HAP-1 (cell line): ENCODE data around the gene ZNF664.

Experiments
- DNase-seq, 2 experiments: peaks; one replicate each; pipeline ENCODE4 v3.0.0-alpha.2; 2016 to 2020; ENCODE audit warnings: low spot score in 2 of 2
- H3K27me3 ChIP-seq: fragments of 250-450 bp; sonication (Bioruptor Pico); 2 replicates; pipeline ENCODE4 v1.5.1; 2020; ENCODE audit warnings: low read depth, mild to moderate bottlenecking, moderate library complexity
- H3K36me3 ChIP-seq: fragments of 250-450 bp; sonication (Bioruptor Pico); replicated peaks from 2 replicates; pipeline ENCODE4 v1.5.1; 2020; ENCODE audit warnings: mild to moderate bottlenecking
- H3K4me1 ChIP-seq: fragments of 250-450 bp; sonication (Bioruptor Pico); 2 replicates; pipeline ENCODE4 v1.5.1; 2020; ENCODE audit warnings: mild to moderate bottlenecking
- H3K4me3 ChIP-seq: fragments of 250-450 bp; sonication (Bioruptor Pico); 2 replicates; pipeline ENCODE4 v1.5.1; 2020; ENCODE audit warnings: mild to moderate bottlenecking, moderate library complexity
- H3K9me3 ChIP-seq: fragments of 250-450 bp; sonication (Bioruptor Pico); 2 replicates; pipeline ENCODE4 v1.5.1; 2020; ENCODE audit warnings: mild to moderate bottlenecking, moderate library complexity
- in situ Hi-C: fragments of 300-500 bp; cut with MboI; formaldehyde crosslinking; loops from 3 replicates; pipeline ENCODE4 v1.14.3; 2020; ENCODE audit warnings: low sequenced_read_pairs, inconsistent platforms, mixed read lengths

The ZNF664 gene

GRCh38 chr12:123958876-123959275 is 14.1 kb upstream of the ZNF664 start:
- no peaks in the 10 kb centered on the region for H3K4me1 ChIP-seq
- H3K27me3 ChIP-seq, result no peaks in the 10 kb centered on the region
- in situ Hi-C loops, result no loop called here
- no peaks in the 10 kb centered on the region for H3K9me3 ChIP-seq
- no peak for DNase-seq
- H3K4me3 ChIP-seq, result no peak overlapping the region
- H3K36me3 ChIP-seq, result no peaks in the 10 kb centered on the region

- DNase-seq, result no peak
- Histone ChIP-seq H3K27me3 (no peaks in the 10 kb centered on the region), H3K4me1 (no peaks in the 10 kb centered on the region), H3K36me3 (no peaks in the 10 kb centered on the region), H3K9me3 (no peaks in the 10 kb centered on the region), H3K4me3 (no peak overlapping the region)
- in situ Hi-C loops, result no loop called here
These were observed 12.8 kb upstream of the ZNF664 start for GRCh38 chr12:123960029-123960735.

DNA sequence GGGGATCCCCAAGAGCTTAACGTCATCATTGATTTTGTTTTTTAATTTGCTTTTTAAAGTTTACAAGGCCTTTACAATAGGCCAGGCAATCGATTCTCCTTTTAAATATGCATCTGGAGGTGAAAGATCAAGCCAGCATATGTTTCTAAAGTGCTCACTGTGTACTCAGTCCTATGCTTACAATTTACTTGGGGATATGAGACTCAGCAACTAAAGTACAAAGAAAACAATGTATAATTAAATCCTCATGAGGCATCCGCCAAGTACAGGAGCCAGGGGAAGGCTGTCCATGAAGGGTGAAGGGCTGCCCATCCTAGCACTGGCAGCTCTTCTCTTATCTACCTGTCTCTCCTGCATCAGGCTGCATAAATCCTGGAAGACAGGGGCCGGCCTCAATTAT is 12.2 kb upstream of the ZNF664 start:
- Histone ChIP-seq H3K4me3 (no peak overlapping the region), H3K36me3 (no peaks in the 10 kb centered on the region), H3K4me1 (no peaks in the 10 kb centered on the region), H3K27me3 (no peaks in the 10 kb centered on the region), H3K9me3 (no peaks in the 10 kb centered on the region)
- in situ Hi-C loops, result no loop called here
- no peak for DNase-seq

GRCh38 chr12:123961585-123962345 is 11.2 kb upstream of the ZNF664 start:
- Histone ChIP-seq H3K27me3 (no peaks in the 10 kb centered on the region), H3K4me3 (no peak overlapping the region), H3K36me3 (no peaks in the 10 kb centered on the region), H3K9me3 (no peaks in the 10 kb centered on the region), H3K4me1 (no peaks in the 10 kb centered on the region)
- in situ Hi-C loops, result no loop called here
- no peak for DNase-seq

DNA sequence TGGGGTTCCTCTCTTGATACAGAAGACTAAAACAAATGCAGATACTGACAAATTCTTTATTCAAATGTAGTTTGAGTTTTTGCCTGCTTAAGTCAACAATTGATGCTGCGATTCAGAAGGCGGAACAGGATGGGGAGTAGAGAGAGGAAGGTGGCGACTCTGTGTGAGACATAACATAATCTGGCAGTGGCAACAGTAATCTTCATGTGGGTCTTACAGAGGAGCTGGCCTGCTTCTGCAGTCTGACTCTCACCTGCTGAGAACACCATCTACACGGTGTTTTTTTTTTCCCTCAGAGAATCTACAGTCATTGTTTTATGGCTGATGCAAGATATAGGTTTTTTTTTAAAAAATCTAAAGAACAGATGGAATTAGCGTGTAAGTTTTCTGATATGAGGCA is 10.5 kb upstream of the ZNF664 start:
- DNase-seq, result no peak
- no peaks in the 10 kb centered on the region for H3K9me3 ChIP-seq
- H3K4me3 ChIP-seq, result no peak overlapping the region
- in situ Hi-C loops, result no loop called here
- no peaks in the 10 kb centered on the region for H3K27me3 ChIP-seq
- no peaks in the 10 kb centered on the region for H3K4me1 ChIP-seq
- H3K36me3 ChIP-seq, result no peaks in the 10 kb centered on the region

- Histone ChIP-seq H3K4me3 (no peak overlapping the region), H3K36me3 (no peaks in the 10 kb centered on the region), H3K27me3 (no peaks in the 10 kb centered on the region), H3K9me3 (no peaks in the 10 kb centered on the region), H3K4me1 (no peaks in the 10 kb centered on the region)
- in situ Hi-C loops, result no loop called here
- no peak for DNase-seq
These were observed 9.2 kb upstream of the ZNF664 start for GRCh38 chr12:123963821-123964220.

- no peak for DNase-seq
- H3K27me3 ChIP-seq, result no peaks in the 10 kb centered on the region
- no peaks in the 10 kb centered on the region; the same call in 1 of the 2 replicates for H3K4me1 ChIP-seq
- no peak overlapping the region for H3K4me3 ChIP-seq
- no peaks in the 10 kb centered on the region for H3K36me3 ChIP-seq
- no peaks in the 10 kb centered on the region for H3K9me3 ChIP-seq
- in situ Hi-C loops, result no loop called here
These were observed 7.6 kb upstream of the ZNF664 start for GRCh38 chr12:123965382-123965781.

DNA sequence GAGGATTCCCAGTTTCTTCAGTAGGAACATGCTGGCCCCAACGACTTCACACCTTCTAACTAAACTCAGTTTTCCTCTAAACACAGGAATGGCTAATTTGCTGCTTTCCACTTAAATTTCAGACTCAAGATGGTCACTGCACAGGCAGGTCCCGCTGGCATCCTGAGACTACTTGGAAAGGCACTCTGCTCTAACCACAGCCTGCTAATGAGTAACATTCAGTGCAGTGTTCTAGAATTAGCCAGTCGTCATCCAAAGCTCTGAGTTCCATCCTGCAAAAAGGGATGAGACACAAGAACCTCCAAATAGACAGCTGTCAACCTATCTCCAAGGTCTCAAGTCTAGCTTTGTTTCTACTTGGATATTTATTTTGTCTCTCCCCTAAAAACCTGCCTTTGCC is 6.4 kb upstream of the ZNF664 start:
- no peak for DNase-seq
- Histone ChIP-seq H3K4me1 (no peaks in the 10 kb centered on the region; the same call in 1 of the 2 replicates), H3K4me3 (no peak overlapping the region), H3K9me3 (no peaks in the 10 kb centered on the region), H3K36me3 (no peaks in the 10 kb centered on the region), H3K27me3 (no peaks in the 10 kb centered on the region)
- in situ Hi-C loops, result no loop called here

DNA sequence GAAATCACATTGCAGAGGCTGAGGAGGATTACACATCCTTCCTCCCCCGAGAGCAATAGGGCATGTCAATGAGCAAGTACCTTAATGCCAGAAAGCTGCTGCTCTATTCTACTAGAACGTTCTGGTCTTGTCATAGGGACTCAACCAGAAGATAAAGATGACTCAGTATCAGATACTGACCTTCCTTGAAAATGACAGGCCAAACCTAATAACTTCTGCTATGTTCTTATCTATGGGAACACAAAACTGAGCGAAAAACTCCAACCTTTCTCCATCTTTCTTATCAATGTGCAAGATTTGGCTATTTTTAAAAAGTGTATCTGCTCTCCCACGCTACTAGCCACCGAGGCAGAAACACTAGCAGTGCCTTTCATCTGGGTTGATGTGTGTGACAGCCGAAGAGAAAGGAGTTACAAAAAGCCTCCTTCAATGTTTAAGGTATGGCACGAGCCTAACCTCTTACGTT is 5.9 kb upstream of the ZNF664 start:
- Histone ChIP-seq H3K36me3 (no peaks in the 10 kb centered on the region), H3K27me3 (no peaks in the 10 kb centered on the region), H3K4me3 (no peak overlapping the region), H3K9me3 (no peaks in the 10 kb centered on the region), H3K4me1 (no peaks in the 10 kb centered on the region; the same call in 1 of the 2 replicates)
- no peak for DNase-seq
- in situ Hi-C loops, result no loop called here

GRCh38 chr12:123971449-123971769 is 1.6 kb upstream of the ZNF664 start:
- no peak for DNase-seq
- no peaks in the 10 kb centered on the region for H3K27me3 ChIP-seq
- no peaks in the 10 kb centered on the region for H3K9me3 ChIP-seq
- peak overlapping the region; percentile 60 for H3K4me3 ChIP-seq
- peaks cover 9% of the 10 kb centered on the region for H3K36me3 ChIP-seq
- in situ Hi-C loops, result no loop called here
- H3K4me1 ChIP-seq, result peaks cover 7% of the 10 kb centered on the region; the same call in 1 of the 2 replicates

- Histone ChIP-seq H3K4me3 (peak overlapping the region; percentile 60), H3K36me3 (peaks cover 13% of the 10 kb centered on the region), H3K27me3 (no peaks in the 10 kb centered on the region), H3K9me3 (no peaks in the 10 kb centered on the region), H3K4me1 (peaks cover 7% of the 10 kb centered on the region; the same call in 1 of the 2 replicates)
- in situ Hi-C loops, result no loop called here
- DNase-seq, result peak; percentile 36 to 67
These were observed 1.1 kb upstream of the ZNF664 start for GRCh38 chr12:123971770-123972456.

- Histone ChIP-seq H3K4me1 (peaks cover 7% of the 10 kb centered on the region; the same call in 1 of the 2 replicates), H3K36me3 (peaks cover 19% of the 10 kb centered on the region), H3K9me3 (no peaks in the 10 kb centered on the region), H3K27me3 (no peaks in the 10 kb centered on the region), H3K4me3 (peak overlapping the region; percentile 75)
- DNase-seq, result peak; percentile 12 to 54
- in situ Hi-C loops, result no loop called here
These were observed 732 bp downstream of the ZNF664 start for GRCh38 chr12:123973552-123974341.

DNA sequence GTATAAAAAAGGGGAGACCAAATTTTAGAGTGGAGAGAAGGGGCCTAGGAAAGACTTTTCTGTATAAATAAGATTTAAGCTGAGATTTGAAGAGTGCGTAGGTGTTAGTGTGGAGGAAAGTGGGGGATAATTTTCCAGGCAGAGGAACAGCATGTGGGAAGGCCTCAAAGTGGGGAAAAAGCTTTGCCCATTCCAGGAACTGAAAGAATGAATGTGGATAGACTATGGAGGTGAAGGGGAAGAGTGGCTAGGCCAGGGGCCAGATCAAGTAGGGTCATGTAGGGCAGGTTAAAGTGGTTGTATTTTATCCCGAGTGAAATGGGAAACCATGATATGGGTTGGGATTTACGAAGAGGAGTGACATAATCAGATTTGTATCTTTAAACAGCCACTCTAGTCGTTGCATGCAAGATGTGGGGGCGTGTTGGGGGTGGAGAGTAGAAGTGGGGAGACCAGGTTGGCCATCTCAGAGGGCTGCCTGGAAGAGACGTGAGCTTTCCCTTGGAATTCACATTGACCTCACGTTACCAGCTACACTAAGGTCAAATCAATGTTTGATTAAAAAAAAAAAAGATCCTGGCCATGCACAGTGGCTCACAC is 3.3 kb downstream of the ZNF664 start:
- Histone ChIP-seq H3K4me3 (no peak overlapping the region), H3K4me1 (0 out of 2 replicates have a peak, but pooled peaks cover 7% of the 10 kb centered on the region), H3K27me3 (no peaks in the 10 kb centered on the region), H3K36me3 (peaks cover 19% of the 10 kb centered on the region), H3K9me3 (no peaks in the 10 kb centered on the region)
- in situ Hi-C loops, result no loop called here
- DNase-seq, result no peak
